ENCODE data around the gene RYR3. TPM values are rescaled to one million over a fixed set of nuclear protein-coding genes. Genes with fewer than 3 reads are reported as not detected.

Gene RYR3
- total and polyA plus RNA-seq, 7 donors = 2.5 to 159 (median 24.0) TPM

- peaks cover 3% of the 10 kb centered on the region for H3K9me3 ChIP-seq
- H3K4me1 ChIP-seq = peaks cover 45% of the 10 kb centered on the region
- 26 to 38% (median 27%) methylated on average over 7 of the region's 7 CpGs for WGBS, 3 donors
- no peaks in the 10 kb centered on the region for H3K36me3 ChIP-seq (ENCODE audit: insufficient read depth in 1 of 2, low read depth in 1 of 2)
- H3K27ac ChIP-seq = peak overlapping the region; percentile 87
- TF ChIP-seq CTCF (IDR thresholded peaks at IDR 0.05) = no peak
- peak; percentile 84 to 90 (median 88) for ATAC-seq
- DNase-seq = peak; percentile 40 to 63
- H3K4me3 ChIP-seq = peak overlapping the region; percentile 27
- intact Hi-C loops (cut with DNase I) = loop anchor here in 1 of 2 donors (2.0 kb wide), 1 partner anchor 55 kb away; no protein-coding TSS in a partner anchor
- H3K27me3 ChIP-seq (ENCODE audit: insufficient read depth in 3 of 3, low read length in 2 of 3) = no peaks in the 10 kb centered on the region
These were observed 101.1 kb downstream of the RYR3 start for GRCh38 chr15:33411596-33412540.

GRCh38 chr15:33419701-33420100 lies 108.9 kb downstream of the RYR3 start:
- no peak for ATAC-seq
- Histone ChIP-seq H3K9me3 (peaks cover 6% of the 10 kb centered on the region), H3K27me3 (ENCODE audit: insufficient read depth in 3 of 3, low read length in 2 of 3) (no peaks in the 10 kb centered on the region), H3K4me1 (no peaks in the 10 kb centered on the region), H3K36me3 (ENCODE audit: insufficient read depth in 1 of 2, low read depth in 1 of 2) (no peaks in the 10 kb centered on the region), H3K27ac (no peak overlapping the region), H3K4me3 (no peak overlapping the region)
- DNase-seq = no peak
- TF ChIP-seq CTCF (IDR thresholded peaks at IDR 0.05) = no peak
- intact Hi-C loops (cut with DNase I) = no loop called here
- WGBS, 3 donors = 52 to 73% (median 54%) methylated on average over 4 of the region's 4 CpGs

- Histone ChIP-seq H3K27me3 (ENCODE audit: insufficient read depth in 3 of 3, low read length in 2 of 3) (no peaks in the 10 kb centered on the region), H3K4me3 (no peak overlapping the region), H3K9me3 (no peaks in the 10 kb centered on the region), H3K27ac (no peak overlapping the region), H3K4me1 (no peaks in the 10 kb centered on the region), H3K36me3 (ENCODE audit: insufficient read depth in 1 of 2, low read depth in 1 of 2) (no peaks in the 10 kb centered on the region)
- peak in 2 of 4 donors; percentile 34 to 51 for ATAC-seq
- no peak for TF ChIP-seq CTCF (IDR thresholded peaks at IDR 0.05)
- no peak for DNase-seq
- intact Hi-C loops (cut with DNase I) = no loop called here
These were observed 113.3 kb downstream of the RYR3 start for GRCh38 chr15:33424025-33424424.

GRCh38 chr15:33425142-33425541 lies 114.4 kb downstream of the RYR3 start:
- ATAC-seq (peak in 2 of 4 donors; percentile 50 to 66), DNase-seq (no peak)
- H3K4me3 ChIP-seq = no peak overlapping the region
- no peaks in the 10 kb centered on the region for H3K27me3 ChIP-seq (ENCODE audit: insufficient read depth in 3 of 3, low read length in 2 of 3)
- intact Hi-C loops (cut with DNase I) = no loop called here
- H3K27ac ChIP-seq = no peak overlapping the region
- no peaks in the 10 kb centered on the region for H3K9me3 ChIP-seq
- no peak for TF ChIP-seq CTCF (IDR thresholded peaks at IDR 0.05)
- WGBS, 3 donors = 62 to 75% (median 63%) methylated on average over 3 of the region's 3 CpGs
- no peaks in the 10 kb centered on the region for H3K4me1 ChIP-seq
- H3K36me3 ChIP-seq (ENCODE audit: insufficient read depth in 1 of 2, low read depth in 1 of 2) = no peaks in the 10 kb centered on the region

Data from psoas muscle (tissue), 8 donors.